ENCODE results near the gene EGFL7.
A peak's percentile ranks its signal among the peaks of the same experiment; 100 is the strongest.

Gene EGFL7

GRCh38 chr9:136687721-136688223, 25.1 kb downstream of the EGFL7 start:
- Histone ChIP-seq H3K4me3 (ENCODE audit: low read depth, low read length) (peak overlapping the region; percentile 25), H3K36me3 (ENCODE audit: control insufficient read depth, insufficient read depth, low read length) (no peaks in the 10 kb centered on the region), H3K79me2 (peaks cover 2% of the 10 kb centered on the region), H3K9me3 (ENCODE audit: control insufficient read depth, low read length) (no peaks in the 10 kb centered on the region), H2AFZ (peak overlapping the region; percentile 72), H3K9ac (no peak overlapping the region), H3K27ac (no peak overlapping the region), H3K4me2 (ENCODE audit: low read length) (peak overlapping the region; percentile 56), H3K27me3 (ENCODE audit: control insufficient read depth, insufficient read depth, low read length) (no peaks in the 10 kb centered on the region), H3K4me1 (no peaks in the 10 kb centered on the region)
- no peak for TF ChIP-seq CTCF (IDR thresholded peaks at IDR 0.05)

- H3K4me3 ChIP-seq (ENCODE audit: low read depth, low read length): no peak overlapping the region
- TF ChIP-seq CTCF (IDR thresholded peaks at IDR 0.05): no peak
- no peaks in the 10 kb centered on the region for H3K4me1 ChIP-seq
- H3K79me2 ChIP-seq: no peaks in the 10 kb centered on the region
- no peak overlapping the region for H2AFZ ChIP-seq
- H3K27me3 ChIP-seq (ENCODE audit: control insufficient read depth, insufficient read depth, low read length): no peaks in the 10 kb centered on the region
- H3K9me3 ChIP-seq (ENCODE audit: control insufficient read depth, low read length): no peaks in the 10 kb centered on the region
- H3K9ac ChIP-seq: no peak overlapping the region
- H3K36me3 ChIP-seq (ENCODE audit: control insufficient read depth, insufficient read depth, low read length): no peaks in the 10 kb centered on the region
- H3K27ac ChIP-seq: no peak overlapping the region
- no peak overlapping the region for H3K4me2 ChIP-seq (ENCODE audit: low read length)
These were observed 25.8 kb downstream of the EGFL7 start for GRCh38 chr9:136688274-136689107.

- no peaks in the 10 kb centered on the region for H3K27me3 ChIP-seq (ENCODE audit: control insufficient read depth, insufficient read depth, low read length)
- H3K9ac ChIP-seq: no peak overlapping the region
- H3K9me3 ChIP-seq (ENCODE audit: control insufficient read depth, low read length): no peaks in the 10 kb centered on the region
- no peaks in the 10 kb centered on the region for H3K79me2 ChIP-seq
- TF ChIP-seq CTCF (IDR thresholded peaks at IDR 0.05): no peak
- no peak overlapping the region for H3K4me2 ChIP-seq (ENCODE audit: low read length)
- H3K4me3 ChIP-seq (ENCODE audit: low read depth, low read length): no peak overlapping the region
- H2AFZ ChIP-seq: no peak overlapping the region
- H3K4me1 ChIP-seq: no peaks in the 10 kb centered on the region
- no peaks in the 10 kb centered on the region for H3K36me3 ChIP-seq (ENCODE audit: control insufficient read depth, insufficient read depth, low read length)
- H3K27ac ChIP-seq: no peak overlapping the region
These were observed 26.4 kb downstream of the EGFL7 start for GRCh38 chr9:136689108-136689460.

GRCh38 chr9:136690104-136690805, 27.5 kb downstream of the EGFL7 start:
- Histone ChIP-seq H3K27me3 (ENCODE audit: control insufficient read depth, insufficient read depth, low read length) (no peaks in the 10 kb centered on the region), H3K4me1 (no peaks in the 10 kb centered on the region), H3K79me2 (no peaks in the 10 kb centered on the region), H2AFZ (no peak overlapping the region), H3K4me2 (ENCODE audit: low read length) (peak overlapping the region; percentile 31), H3K9me3 (ENCODE audit: control insufficient read depth, low read length) (no peaks in the 10 kb centered on the region), H3K27ac (peak overlapping the region; percentile 32), H3K4me3 (ENCODE audit: low read depth, low read length) (no peak overlapping the region), H3K9ac (no peak overlapping the region), H3K36me3 (ENCODE audit: control insufficient read depth, insufficient read depth, low read length) (no peaks in the 10 kb centered on the region)
- TF ChIP-seq CTCF (IDR thresholded peaks at IDR 0.05): no peak
